WI38 (cell line): Measurements from ENCODE around the gene PRRT4.

Experiments
- H3K4me3 ChIP-seq: 2 replicates; pipeline ENCODE4 v1.5.1; 2011; ENCODE audit warnings: low read depth, mild to moderate bottlenecking, control low read depth, low read length
- TF ChIP-seq, protein P1 (sequence below): IDR thresholded peaks from 2 replicates; pipeline ENCODE4 v1.5.1; 2012; ENCODE audit warnings: low read depth, mild to moderate bottlenecking, control low read depth, low read length

Gene PRRT4

GRCh38 chr7:128307061-128307460, 54.4 kb downstream of the PRRT4 start:
- TF ChIP-seq, protein P1, sequence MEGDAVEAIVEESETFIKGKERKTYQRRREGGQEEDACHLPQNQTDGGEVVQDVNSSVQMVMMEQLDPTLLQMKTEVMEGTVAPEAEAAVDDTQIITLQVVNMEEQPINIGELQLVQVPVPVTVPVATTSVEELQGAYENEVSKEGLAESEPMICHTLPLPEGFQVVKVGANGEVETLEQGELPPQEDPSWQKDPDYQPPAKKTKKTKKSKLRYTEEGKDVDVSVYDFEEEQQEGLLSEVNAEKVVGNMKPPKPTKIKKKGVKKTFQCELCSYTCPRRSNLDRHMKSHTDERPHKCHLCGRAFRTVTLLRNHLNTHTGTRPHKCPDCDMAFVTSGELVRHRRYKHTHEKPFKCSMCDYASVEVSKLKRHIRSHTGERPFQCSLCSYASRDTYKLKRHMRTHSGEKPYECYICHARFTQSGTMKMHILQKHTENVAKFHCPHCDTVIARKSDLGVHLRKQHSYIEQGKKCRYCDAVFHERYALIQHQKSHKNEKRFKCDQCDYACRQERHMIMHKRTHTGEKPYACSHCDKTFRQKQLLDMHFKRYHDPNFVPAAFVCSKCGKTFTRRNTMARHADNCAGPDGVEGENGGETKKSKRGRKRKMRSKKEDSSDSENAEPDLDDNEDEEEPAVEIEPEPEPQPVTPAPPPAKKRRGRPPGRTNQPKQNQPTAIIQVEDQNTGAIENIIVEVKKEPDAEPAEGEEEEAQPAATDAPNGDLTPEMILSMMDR, result no peak
- no peak overlapping the region for H3K4me3 ChIP-seq

DNA sequence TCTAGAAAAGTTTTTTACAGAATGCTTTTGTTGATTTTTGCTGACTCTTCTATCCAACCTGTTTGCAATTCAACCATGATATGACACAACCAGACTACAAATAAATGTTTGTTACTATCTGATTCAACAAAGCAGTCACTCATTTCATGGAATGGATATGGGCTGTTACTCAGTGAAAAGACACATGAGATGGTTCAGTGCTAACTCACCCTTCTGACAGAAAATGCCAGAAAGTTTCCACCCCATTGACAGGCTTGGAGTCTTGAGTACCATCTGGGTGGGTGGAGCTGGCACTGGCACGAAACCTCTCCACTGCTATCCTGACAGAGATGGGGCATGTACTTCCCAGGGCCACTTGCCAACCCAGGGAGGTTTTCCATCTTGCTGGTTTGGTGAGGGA, 57.3 kb downstream of the PRRT4 start:
- no peak overlapping the region for H3K4me3 ChIP-seq
- TF ChIP-seq, protein P1, result no peak

GRCh38 chr7:128303643-128304042, 57.8 kb downstream of the PRRT4 start:
- TF ChIP-seq, protein P1, result no peak
- no peak overlapping the region for H3K4me3 ChIP-seq

DNA sequence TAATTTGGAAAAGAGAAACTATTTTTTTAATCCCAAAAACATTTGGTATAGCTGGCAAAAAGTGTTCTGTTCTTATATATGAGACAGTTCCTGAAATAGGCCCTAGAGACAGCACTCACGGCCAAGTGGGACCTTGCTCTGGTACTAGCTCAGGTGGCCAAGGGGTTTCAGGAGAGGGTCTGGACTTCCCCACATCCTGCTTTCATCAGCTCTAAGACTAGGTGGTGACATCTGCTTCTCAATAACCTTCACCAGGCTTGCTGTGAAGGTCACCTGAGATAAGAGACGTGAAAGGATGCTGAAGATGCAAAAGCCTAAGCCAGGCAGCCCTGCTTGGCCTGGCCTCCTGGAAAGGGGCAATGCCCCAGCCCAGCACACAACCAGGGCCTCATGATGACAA, 58.4 kb downstream of the PRRT4 start:
- no peak overlapping the region for H3K4me3 ChIP-seq
- TF ChIP-seq, protein P1, result no peak

GRCh38 chr7:128302139-128302538, 59.4 kb downstream of the PRRT4 start:
- TF ChIP-seq, protein P1, result no peak
- H3K4me3 ChIP-seq, result no peak overlapping the region
